ENCODE results near the gene TM4SF4.

The TM4SF4 gene

DNA sequence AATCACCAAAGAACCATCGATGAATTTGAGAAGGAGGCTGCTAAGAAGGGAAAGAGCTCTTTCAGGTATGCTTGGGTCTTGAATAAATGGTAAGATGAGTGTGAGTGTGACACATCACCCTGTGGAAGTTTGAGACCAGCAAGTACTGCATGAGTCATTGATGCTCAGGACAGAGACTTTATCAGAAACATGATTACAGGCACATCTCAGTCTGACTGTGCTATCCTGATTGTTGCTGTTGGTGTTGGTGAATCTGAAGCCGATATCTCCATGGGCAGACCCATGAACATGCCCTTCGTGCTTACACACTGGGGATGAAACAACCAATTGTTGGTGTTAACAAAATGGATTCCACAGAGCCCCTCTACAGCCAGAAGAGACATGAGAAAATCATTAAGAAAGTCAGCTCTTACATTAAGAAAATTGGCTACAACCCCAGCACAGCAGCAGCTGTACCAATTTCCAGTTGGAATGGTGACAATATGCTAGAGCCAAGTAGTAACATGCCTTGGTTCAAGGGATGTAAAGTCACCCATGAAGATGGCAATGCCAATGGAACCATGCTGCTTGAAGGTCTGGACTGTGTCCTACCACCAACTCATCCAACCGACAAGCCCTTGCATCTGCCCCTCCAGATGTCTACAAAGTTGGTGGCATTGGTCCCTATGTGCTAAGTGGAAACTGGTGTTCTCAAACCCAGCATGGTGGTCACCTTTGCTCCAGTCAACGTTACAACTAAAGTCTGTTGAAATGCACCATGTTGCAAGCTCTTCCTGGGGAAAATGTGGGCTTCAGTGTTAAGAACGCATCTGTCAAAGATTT, 20.5 kb downstream of the TM4SF4 start:
- no peaks in the 10 kb centered on the region for H3K36me3 ChIP-seq (ENCODE audit: insufficient read depth, low read length)
- no peak for DNase-seq (ENCODE audit: low read depth, low spot score)
- no peak for TF ChIP-seq EZH2 (IDR thresholded peaks at IDR 0.05)
- TF ChIP-seq POLR2AphosphoS5 (IDR thresholded peaks at IDR 0.05; ENCODE audit: borderline replicate concordance, low read depth, low read length): no peak
- no peak for TF ChIP-seq FOXP2 (optimal IDR thresholded peaks at IDR 0.05; ENCODE audit: control extremely low read depth, extremely low read length, insufficient read depth)
- H3K27ac ChIP-seq: no peak overlapping the region
- H3K9me3 ChIP-seq (ENCODE audit: low read depth, low read length): no peaks in the 10 kb centered on the region
- H3K4me3 ChIP-seq: no peak overlapping the region
- no peak overlapping the region for H3K9ac ChIP-seq (ENCODE audit: insufficient read length)

DNA sequence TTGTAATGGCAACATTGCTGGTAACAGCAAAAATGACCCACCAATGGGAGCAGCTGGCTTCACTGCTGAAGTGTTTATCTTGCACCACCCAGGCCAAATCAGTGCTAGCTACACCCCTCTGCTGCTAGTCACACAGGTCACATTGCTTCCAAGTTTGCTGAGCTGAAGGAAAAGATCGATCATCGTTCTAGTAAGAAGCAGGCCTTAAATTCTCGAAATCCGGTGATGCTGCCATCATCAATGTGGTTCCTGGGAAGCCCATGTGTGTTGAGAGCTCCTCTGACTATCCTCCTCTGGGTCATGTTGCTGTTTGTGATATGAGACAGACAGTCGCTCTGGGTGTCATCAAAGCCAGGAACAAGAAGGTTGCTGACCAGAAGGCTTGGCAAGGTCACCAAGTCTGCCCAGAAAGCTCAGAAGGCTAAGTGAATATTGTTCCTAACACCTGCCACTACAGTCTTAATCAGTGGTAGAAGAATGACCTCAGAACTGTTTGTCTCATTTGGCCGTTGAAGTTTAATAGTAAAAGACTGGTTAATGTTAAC, 21.2 kb downstream of the TM4SF4 start:
- H3K9ac ChIP-seq (ENCODE audit: insufficient read length): no peak overlapping the region
- no peak overlapping the region for H3K27ac ChIP-seq
- H3K9me3 ChIP-seq (ENCODE audit: low read depth, low read length): no peaks in the 10 kb centered on the region
- no peaks in the 10 kb centered on the region for H3K36me3 ChIP-seq (ENCODE audit: insufficient read depth, low read length)
- no peak overlapping the region for H3K4me3 ChIP-seq
- no peak for DNase-seq (ENCODE audit: low read depth, low spot score)
- no peak for TF ChIP-seq FOXP2 (optimal IDR thresholded peaks at IDR 0.05; ENCODE audit: control extremely low read depth, extremely low read length, insufficient read depth)
- no peak for TF ChIP-seq POLR2AphosphoS5 (IDR thresholded peaks at IDR 0.05; ENCODE audit: borderline replicate concordance, low read depth, low read length)
- no peak for TF ChIP-seq EZH2 (IDR thresholded peaks at IDR 0.05)

DNA sequence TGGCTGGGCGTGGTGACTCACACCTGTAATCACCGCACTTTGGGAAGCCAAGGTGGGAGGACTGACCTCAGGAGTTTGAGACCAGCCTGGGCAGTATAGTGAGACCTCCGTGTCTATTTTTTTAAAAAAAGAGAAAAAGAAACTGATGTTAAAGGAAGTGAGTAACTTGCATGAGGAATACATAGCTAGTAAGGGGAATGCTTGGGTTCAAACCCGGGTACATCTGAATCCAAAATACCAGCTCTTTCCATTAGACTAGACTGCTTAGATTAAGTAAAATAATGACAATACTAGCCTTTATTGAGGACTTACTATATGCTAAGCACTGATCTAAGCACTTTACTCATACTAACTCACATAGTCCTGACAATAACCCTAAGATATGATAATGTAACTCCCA, 22.4 kb downstream of the TM4SF4 start:
- Histone ChIP-seq H3K9ac (ENCODE audit: insufficient read length) (no peak overlapping the region), H3K9me3 (ENCODE audit: low read depth, low read length) (no peaks in the 10 kb centered on the region), H3K36me3 (ENCODE audit: insufficient read depth, low read length) (no peaks in the 10 kb centered on the region), H3K27ac (no peak overlapping the region), H3K4me3 (no peak overlapping the region)
- no peak for DNase-seq (ENCODE audit: low read depth, low spot score)
- no peak for TF ChIP-seq FOXP2 (optimal IDR thresholded peaks at IDR 0.05; ENCODE audit: control extremely low read depth, extremely low read length, insufficient read depth)
- TF ChIP-seq EZH2 (IDR thresholded peaks at IDR 0.05): no peak
- TF ChIP-seq POLR2AphosphoS5 (IDR thresholded peaks at IDR 0.05; ENCODE audit: borderline replicate concordance, low read depth, low read length): no peak

DNA sequence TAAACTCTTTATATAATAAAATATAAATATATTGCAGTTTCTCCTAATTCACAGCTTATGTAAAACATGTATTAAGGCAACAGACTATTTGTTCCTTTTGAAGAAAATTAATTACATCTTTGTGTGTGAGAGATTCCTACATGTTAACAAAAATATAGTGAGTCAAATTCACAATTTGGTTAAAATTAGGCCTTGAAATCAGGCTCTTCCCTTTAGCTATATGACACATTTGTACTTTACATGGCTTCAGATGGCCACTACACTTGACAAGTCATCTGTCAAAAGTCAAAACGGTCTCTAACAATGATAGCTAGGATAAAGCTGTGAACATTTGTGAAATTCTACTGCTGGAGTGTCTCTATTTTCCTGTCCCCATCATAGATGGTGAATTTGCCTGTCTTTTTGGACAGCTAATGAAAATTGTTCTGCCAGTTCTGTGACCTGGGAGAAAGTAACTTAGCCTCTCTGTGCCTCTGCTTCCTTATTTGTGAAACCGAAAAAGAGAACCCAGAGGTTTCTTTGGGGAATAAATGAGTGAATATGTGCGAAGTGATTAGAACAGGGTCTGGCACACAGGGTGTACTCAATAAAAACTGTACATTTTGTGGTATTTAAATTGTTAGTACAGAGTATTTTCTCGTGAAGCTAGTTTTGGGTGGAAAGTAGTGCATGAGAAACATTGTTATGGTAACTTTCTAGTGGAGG, 23.6 kb downstream of the TM4SF4 start:
- Histone ChIP-seq H3K9ac (ENCODE audit: insufficient read length) (no peak overlapping the region), H3K4me3 (no peak overlapping the region), H3K36me3 (ENCODE audit: insufficient read depth, low read length) (no peaks in the 10 kb centered on the region), H3K9me3 (ENCODE audit: low read depth, low read length) (no peaks in the 10 kb centered on the region), H3K27ac (no peak overlapping the region)
- no peak for TF ChIP-seq EZH2 (IDR thresholded peaks at IDR 0.05)
- TF ChIP-seq POLR2AphosphoS5 (IDR thresholded peaks at IDR 0.05; ENCODE audit: borderline replicate concordance, low read depth, low read length): no peak
- TF ChIP-seq FOXP2 (optimal IDR thresholded peaks at IDR 0.05; ENCODE audit: control extremely low read depth, extremely low read length, insufficient read depth): no peak
- DNase-seq (ENCODE audit: low read depth, low spot score): no peak

DNA sequence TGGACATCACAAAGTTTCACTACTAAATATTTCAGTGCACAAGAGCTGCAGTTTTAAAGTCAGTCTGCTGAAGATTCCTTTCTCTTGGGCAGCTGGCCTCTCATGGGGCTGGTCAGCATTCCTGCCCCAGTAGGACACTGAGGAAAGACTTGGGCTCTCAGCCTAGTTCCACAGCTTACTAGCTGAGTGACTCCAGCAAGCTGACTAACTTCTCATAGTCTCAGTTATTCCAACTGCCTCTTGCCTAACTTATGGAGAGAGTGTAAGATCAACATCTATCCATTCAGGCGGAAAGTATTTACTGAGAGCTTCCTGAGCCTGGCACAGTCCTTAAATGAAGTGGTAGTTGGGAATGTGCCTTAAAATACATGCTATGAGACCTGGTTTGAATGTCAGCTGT, 27.0 kb downstream of the TM4SF4 start:
- Histone ChIP-seq H3K9ac (ENCODE audit: insufficient read length) (no peak overlapping the region), H3K36me3 (ENCODE audit: insufficient read depth, low read length) (no peaks in the 10 kb centered on the region), H3K9me3 (ENCODE audit: low read depth, low read length) (no peaks in the 10 kb centered on the region), H3K27ac (no peak overlapping the region), H3K4me3 (no peak overlapping the region)
- TF ChIP-seq POLR2AphosphoS5 (IDR thresholded peaks at IDR 0.05; ENCODE audit: borderline replicate concordance, low read depth, low read length): no peak
- no peak for TF ChIP-seq FOXP2 (optimal IDR thresholded peaks at IDR 0.05; ENCODE audit: control extremely low read depth, extremely low read length, insufficient read depth)
- no peak for TF ChIP-seq EZH2 (IDR thresholded peaks at IDR 0.05)
- DNase-seq (ENCODE audit: low read depth, low spot score): no peak

DNA sequence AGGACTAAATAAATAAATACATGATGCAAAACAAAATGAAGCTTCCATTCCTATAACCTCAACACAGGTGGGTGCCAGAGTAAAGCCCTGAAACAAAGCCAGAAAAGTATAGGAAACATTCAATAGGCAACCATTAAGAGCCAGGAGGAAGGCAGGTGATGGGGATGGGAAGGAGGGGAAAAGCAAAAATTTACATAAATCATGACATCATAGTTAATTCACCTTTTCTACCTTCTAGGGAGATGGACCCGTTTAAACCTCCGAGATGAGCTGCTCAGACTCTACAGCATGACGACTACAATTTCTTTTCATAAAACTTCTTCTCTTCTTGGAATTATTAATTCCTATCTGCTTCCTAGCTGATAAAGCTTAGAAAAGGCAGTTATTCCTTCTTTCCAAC, 27.9 kb downstream of the TM4SF4 start:
- Histone ChIP-seq H3K9ac (ENCODE audit: insufficient read length) (no peak overlapping the region), H3K9me3 (ENCODE audit: low read depth, low read length) (no peaks in the 10 kb centered on the region), H3K4me3 (no peak overlapping the region), H3K36me3 (ENCODE audit: insufficient read depth, low read length) (no peaks in the 10 kb centered on the region), H3K27ac (no peak overlapping the region)
- TF ChIP-seq FOXP2 (optimal IDR thresholded peaks at IDR 0.05; ENCODE audit: control extremely low read depth, extremely low read length, insufficient read depth) (no peak), EZH2 (IDR thresholded peaks at IDR 0.05) (no peak), POLR2AphosphoS5 (IDR thresholded peaks at IDR 0.05; ENCODE audit: borderline replicate concordance, low read depth, low read length) (no peak)
- DNase-seq (ENCODE audit: low read depth, low spot score): no peak

DNA sequence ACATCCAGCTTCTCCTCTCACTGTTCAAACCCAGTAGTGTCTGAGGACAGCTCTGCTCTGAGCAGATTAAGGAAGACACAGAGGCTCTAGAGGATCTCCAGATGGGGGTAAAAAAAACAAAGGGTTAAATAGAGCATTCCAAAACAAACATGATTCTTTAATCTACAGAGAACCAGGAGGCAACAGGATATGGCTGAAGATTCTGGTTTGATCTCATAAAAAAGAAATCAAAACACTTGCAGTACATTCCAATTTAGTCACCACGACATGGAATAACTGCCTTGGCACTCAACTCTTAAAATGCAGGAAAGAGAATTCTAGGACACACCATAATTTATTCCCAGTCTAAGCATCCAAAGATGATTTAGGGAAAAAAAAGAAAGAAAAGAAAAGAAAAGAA, 32.0 kb downstream of the TM4SF4 start:
- Histone ChIP-seq H3K9me3 (ENCODE audit: low read depth, low read length) (no peaks in the 10 kb centered on the region), H3K36me3 (ENCODE audit: insufficient read depth, low read length) (no peaks in the 10 kb centered on the region), H3K9ac (ENCODE audit: insufficient read length) (no peak overlapping the region), H3K4me3 (no peak overlapping the region), H3K27ac (no peak overlapping the region)
- TF ChIP-seq FOXP2 (optimal IDR thresholded peaks at IDR 0.05; ENCODE audit: control extremely low read depth, extremely low read length, insufficient read depth): no peak
- no peak for TF ChIP-seq POLR2AphosphoS5 (IDR thresholded peaks at IDR 0.05; ENCODE audit: borderline replicate concordance, low read depth, low read length)
- TF ChIP-seq EZH2 (IDR thresholded peaks at IDR 0.05): no peak
- DNase-seq (ENCODE audit: low read depth, low spot score): no peak

DNA sequence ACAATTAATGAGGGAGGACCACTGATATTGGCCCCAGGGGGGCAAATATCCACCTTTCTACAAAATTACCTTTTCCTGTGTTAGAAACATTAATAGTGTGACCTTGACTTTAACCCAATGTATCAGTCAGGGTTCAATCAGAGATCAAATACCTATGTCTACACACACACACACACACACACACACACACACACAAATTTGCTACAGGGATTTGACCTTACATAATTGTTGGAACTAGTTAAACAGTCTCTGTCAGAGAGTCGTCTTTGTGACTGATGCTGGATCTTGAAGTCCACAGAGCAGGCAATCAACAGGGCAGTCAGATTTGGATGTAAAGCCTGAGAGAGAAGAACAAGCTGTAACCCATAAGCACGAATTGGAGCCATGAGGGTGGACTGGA, 32.5 kb downstream of the TM4SF4 start:
- DNase-seq (ENCODE audit: low read depth, low spot score): no peak
- Histone ChIP-seq H3K36me3 (ENCODE audit: insufficient read depth, low read length) (no peaks in the 10 kb centered on the region), H3K27ac (no peak overlapping the region), H3K4me3 (no peak overlapping the region), H3K9me3 (ENCODE audit: low read depth, low read length) (no peaks in the 10 kb centered on the region), H3K9ac (ENCODE audit: insufficient read length) (no peak overlapping the region)
- no peak for TF ChIP-seq FOXP2 (optimal IDR thresholded peaks at IDR 0.05; ENCODE audit: control extremely low read depth, extremely low read length, insufficient read depth)
- TF ChIP-seq EZH2 (IDR thresholded peaks at IDR 0.05): no peak
- no peak for TF ChIP-seq POLR2AphosphoS5 (IDR thresholded peaks at IDR 0.05; ENCODE audit: borderline replicate concordance, low read depth, low read length)

Data from SK-N-MC (cell line).